Transverse colon (tissue), 4 donors: Measurements from ENCODE around the gene SUFU. TPM values are rescaled to one million over a fixed set of nuclear protein-coding genes. Genes with fewer than 3 reads are reported as not detected.

Experiments used
- DNase-seq: peaks from one replicate; pipeline ENCODE4 v3.0.0-alpha.2; 2019
- H3K27ac ChIP-seq, 4 donors: fragments of 200-600 bp; sonication (generic); 2 replicates each; pipeline ENCODE4 v1.5.1; 2016 to 2018; ENCODE audit warnings: inconsistent platforms in 4 of 4
- H3K27me3 ChIP-seq: fragments of 200-600 bp; sonication (generic); 2 replicates; pipeline ENCODE4 v1.5.1; 2017; ENCODE audit warnings: inconsistent platforms
- H3K36me3 ChIP-seq, 4 donors: fragments of 200-600 bp; sonication (generic); 2 replicates each; pipeline ENCODE4 v1.5.1; 2017 to 2019; ENCODE audit warnings: inconsistent platforms in 4 of 4
- H3K4me1 ChIP-seq, 4 donors: fragments of 200-600 bp; sonication (generic); 2 replicates each; pipeline ENCODE4 v1.5.1; 2017 to 2020; ENCODE audit warnings: inconsistent platforms in 4 of 4
- H3K4me3 ChIP-seq, 4 donors: fragments of 200-600 bp; sonication (generic); 1 replicate in 1 of 4; 2 replicates in 3 of 4; pipeline versions ENCODE4 v1.5.1 to v1.6.1; 2017 to 2019; ENCODE audit warnings: inconsistent platforms in 4 of 4
- H3K9me3 ChIP-seq, 2 donors: fragments of 200-600 bp; sonication (generic); 2 replicates each; pipeline ENCODE4 v1.5.1; 2017 to 2019; ENCODE audit warnings: inconsistent platforms in 2 of 2
- CTCF ChIP-seq, 5 experiments: fragments of 200-600 bp in 3 of 5; fragments of 450-650 bp in 2 of 5; sonication (generic) in 3 of 5; IDR thresholded peaks; 1 replicate in 2 of 5; 2 replicates in 3 of 5; pipeline ENCODE4 v1.5.1; 2016 to 2017; ENCODE audit warnings: antibody characterized with exemption in 5 of 5, inconsistent platforms in 3 of 5, mild to moderate bottlenecking in 2 of 5, moderate library complexity in 1 of 5
- EP300 ChIP-seq: sonication (generic); formaldehyde crosslinking; IDR thresholded peaks from one replicate; pipeline ENCODE4 v1.6.1; 2017; ENCODE audit warnings: antibody characterized with exemption, low read depth
- POLR2A ChIP-seq: fragments of 450-650 bp; IDR thresholded peaks from one replicate; pipeline ENCODE4 v1.6.1; 2016; ENCODE audit warnings: antibody characterized with exemption, mild to moderate bottlenecking, moderate library complexity
- POLR2AphosphoS5 ChIP-seq, 3 donors: sonication (generic); formaldehyde crosslinking; IDR thresholded peaks; one replicate each; pipeline ENCODE4 v1.6.1; 2016; ENCODE audit warnings: antibody characterized with exemption in 3 of 3
- WGBS, 2 donors: methylation state at CpG; one replicate each; pipeline ENCODE4 v1.1.5; 2018; ENCODE audit warnings: low coverage in 1 of 2; 5-methylcytosine and 5-hydroxymethylcytosine counted together
- in situ Hi-C, 4 donors: fragments of 200-750 bp; cut with MboI; loops; one replicate each; pipeline versions ENCODE4 v1.15.0 to v1.15.1; 2017; ENCODE audit warnings: low sequenced_read_pairs in 3 of 4, low pct_ligation_motif_present in 1 of 4, low pct_unique_long_range_greater_than_20kb in 1 of 4
- intact Hi-C: fragments of 100-400 bp; cut with DNase I; formaldehyde crosslinking; loops from one replicate; pipeline ENCODE4 v1.15.1; 2023; ENCODE audit warnings: low total_unique reads
- total RNA-seq, 4 donors: library from RNA; depleted of rRNA; stranded (reverse); fragments of >200 nt; gene quantifications; one replicate each; pipeline ENCODE4 v1.1.0, GENCODE V29; 2016

SUFU gene
- total RNA-seq, 4 donors from 2014 or later: 5.4 to 13.8 (median 6.6) TPM

GRCh38 chr10:102643336-102644065, 139.7 kb downstream of the SUFU start:
- H3K27ac ChIP-seq: peak overlapping the region; percentile 96 to 100 (median 100)
- in situ Hi-C loops: no loop called here
- H3K9me3 ChIP-seq: no peaks in the 10 kb centered on the region
- WGBS, 2 donors: 2% methylated on average over 66 of the region's 76 CpGs; no CpG with 5 or more reads in 1 of the 2 donors
- DNase-seq: peak; percentile 67
- no peaks in the 10 kb centered on the region for H3K36me3 ChIP-seq
- intact Hi-C loops: no loop called here
- H3K4me1 ChIP-seq: peaks cover 19 to 32% (median 32%) of the 10 kb centered on the region in 4 donors
- TF ChIP-seq CTCF (IDR thresholded peaks at IDR 0.05) (no peak), EP300 (no peak), POLR2A (no peak), POLR2AphosphoS5 (IDR thresholded peaks at IDR 0.05) (peak in 1 of 3 donors; percentile 27)
- no peaks in the 10 kb centered on the region for H3K27me3 ChIP-seq
- peak overlapping the region; percentile 89 to 99 (median 94) for H3K4me3 ChIP-seq

GRCh38 chr10:102644066-102644645, 140.4 kb downstream of the SUFU start, which contains the start of gene TRIM8:
Gene TRIM8 (plus strand): TSS chr10:102644479. CDS start chr10:102644618, 139 bp downstream.
- in situ Hi-C loops: no loop called here
- H3K27me3 ChIP-seq: no peaks in the 10 kb centered on the region
- no peak for TF ChIP-seq EP300
- no peak for TF ChIP-seq CTCF (IDR thresholded peaks at IDR 0.05)
- TF ChIP-seq POLR2AphosphoS5 (IDR thresholded peaks at IDR 0.05): peak; percentile 21 to 71 (median 62)
- peak; percentile 62 for TF ChIP-seq POLR2A
- no peaks in the 10 kb centered on the region for H3K36me3 ChIP-seq
- intact Hi-C loops: no loop called here
- peak within 1 kb of the TSS; percentile 96 to 100 (median 100) for H3K27ac ChIP-seq
- 1% methylated on average over 21 of the region's 80 CpGs; no CpG with 5 or more reads in 1 of the 2 donors for WGBS, 2 donors
- peak; percentile 69 for DNase-seq
- peaks cover 24 to 39% (median 38%) of the 10 kb centered on the region in 4 donors for H3K4me1 ChIP-seq
- H3K9me3 ChIP-seq: no peaks in the 10 kb centered on the region
- peak within 1 kb of the TSS; percentile 89 to 99 (median 94) for H3K4me3 ChIP-seq

GRCh38 chr10:102644646-102645387, 141.0 kb downstream of the SUFU start:
- Histone ChIP-seq H3K9me3 (no peaks in the 10 kb centered on the region), H3K4me1 (peaks cover 31 to 45% (median 45%) of the 10 kb centered on the region in 4 donors), H3K4me3 (peak overlapping the region; percentile 63 to 99 (median 92)), H3K27ac (peak overlapping the region; percentile 96 to 100 (median 100)), H3K36me3 (no peaks in the 10 kb centered on the region), H3K27me3 (no peaks in the 10 kb centered on the region)
- TF ChIP-seq CTCF (IDR thresholded peaks at IDR 0.05) (peak; percentile 63 to 93 (median 71)), EP300 (no peak), POLR2AphosphoS5 (IDR thresholded peaks at IDR 0.05) (peak; percentile 59 to 88 (median 80)), POLR2A (peak; percentile 75)
- peak; percentile 89 for DNase-seq
- in situ Hi-C loops (no loop called here), intact Hi-C loops (no loop called here)
- 1% methylated on average over 45 of the region's 62 CpGs; no CpG with 5 or more reads in 1 of the 2 donors for WGBS, 2 donors

GRCh38 chr10:102645388-102645740, 141.6 kb downstream of the SUFU start:
- intact Hi-C loops (no loop called here), in situ Hi-C loops (no loop called here)
- Histone ChIP-seq H3K36me3 (no peaks in the 10 kb centered on the region), H3K9me3 (no peaks in the 10 kb centered on the region), H3K4me3 (peak overlapping the region; percentile 63 to 99 (median 92)), H3K27ac (peak overlapping the region; percentile 96 to 100 (median 100)), H3K4me1 (peaks cover 36 to 51% (median 51%) of the 10 kb centered on the region in 4 donors), H3K27me3 (no peaks in the 10 kb centered on the region)
- peak; percentile 80 for DNase-seq
- TF ChIP-seq POLR2A (peak; percentile 67), CTCF (IDR thresholded peaks at IDR 0.05) (no peak), EP300 (peak; percentile 62), POLR2AphosphoS5 (IDR thresholded peaks at IDR 0.05) (peak; percentile 32 to 67 (median 60))
- WGBS, 2 donors: 2% methylated on average over 12 of the region's 12 CpGs; no CpG with 5 or more reads in 1 of the 2 donors
